Caki2 (cell line): ENCODE data around the gene PPM1L. TPM values are rescaled to one million over a fixed set of nuclear protein-coding genes. Genes with fewer than 3 reads are reported as not detected.
A peak's percentile ranks its signal among the peaks of the same experiment; 100 is the strongest.
"Not testable (repeated sequence)": the region's sequence is repeated elsewhere in the genome, so short reads cannot be mapped to it uniquely, and the experiment has no call there.

ENCODE experiments used
- DNase-seq: peaks from one replicate; pipeline ENCODE4 v3.0.0-alpha.2; 2015; ENCODE audit warnings: low read depth
- in situ Hi-C: cut with HindIII; loops from 2 replicates; pipeline ENCODE4 v1.10.0; 2016; ENCODE audit warnings: low sequenced_read_pairs, low pct_unique_long_range_greater_than_20kb, mixed read lengths
- total RNA-seq: library from RNA; depleted of rRNA; stranded (reverse); fragments of >200 nt; shearing (Covaris generic); gene quantifications from 2 replicates; pipeline ENCODE4 v1.2.3, GENCODE V29; 2014; ENCODE audit warnings: low replicate concordance

PPM1L gene
- total RNA-seq, 1 experiment from 2014 or later = 1.2 TPM

GRCh38 chr3:160987982-160988964 lies 232.2 kb downstream of the PPM1L start:
- no peak for DNase-seq
- in situ Hi-C loops = no loop called here

- DNase-seq = no peak
- in situ Hi-C loops = no loop called here
Measured at GRCh38 chr3:160990446-160990845, 234.4 kb downstream of the PPM1L start.

GRCh38 chr3:160992712-160993111 lies 236.7 kb downstream of the PPM1L start:
- in situ Hi-C loops = no loop called here
- no peak for DNase-seq

- no peak for DNase-seq
- in situ Hi-C loops = no loop called here
Measured at GRCh38 chr3:160996811-160997210, 240.8 kb downstream of the PPM1L start.

GRCh38 chr3:160998581-160998980 lies 242.6 kb downstream of the PPM1L start:
- DNase-seq = no peak
- in situ Hi-C loops = no loop called here

- DNase-seq = no peak
- in situ Hi-C loops = no loop called here
Measured at GRCh38 chr3:160999274-160999673, 243.2 kb downstream of the PPM1L start.

- in situ Hi-C loops = no loop called here
- no peak for DNase-seq
Measured at GRCh38 chr3:161008086-161008485, 252.1 kb downstream of the PPM1L start.

GRCh38 chr3:161010151-161010550 lies 254.1 kb downstream of the PPM1L start:
- in situ Hi-C loops, DNase-seq: not testable (repeated sequence)

- in situ Hi-C loops = no loop called here
- no peak for DNase-seq
Measured at GRCh38 chr3:161014843-161015749, 259.1 kb downstream of the PPM1L start.

- in situ Hi-C loops = no loop called here
- DNase-seq = no peak
Measured at GRCh38 chr3:161016417-161017313, 260.6 kb downstream of the PPM1L start.

GRCh38 chr3:161017971-161018370 lies 261.9 kb downstream of the PPM1L start:
- in situ Hi-C loops = no loop called here
- DNase-seq = no peak

GRCh38 chr3:161020256-161020655 lies 264.2 kb downstream of the PPM1L start:
- in situ Hi-C loops = no loop called here
- DNase-seq = no peak

- in situ Hi-C loops = no loop called here
- no peak for DNase-seq
Measured at GRCh38 chr3:161025911-161026310, 269.9 kb downstream of the PPM1L start.

GRCh38 chr3:161026612-161027510 lies 270.8 kb downstream of the PPM1L start:
- in situ Hi-C loops = no loop called here
- no peak for DNase-seq

- in situ Hi-C loops = no loop called here
- no peak for DNase-seq
Measured at GRCh38 chr3:161028555-161029153, 272.6 kb downstream of the PPM1L start.

- in situ Hi-C loops = no loop called here
Measured at GRCh38 chr3:161031134-161031533, 275.1 kb downstream of the PPM1L start.

More at GRCh38 chr3:161031134-161031533, 275.1 kb downstream of the PPM1L start:
- peak; percentile 30 for DNase-seq
